Measurements from ENCODE around the gene GAREM1. TPM values are rescaled to one million over a fixed set of nuclear protein-coding genes. Genes with fewer than 3 reads are reported as not detected.

GAREM1 gene
- total and polyA plus RNA-seq, 4 donors = 1.5 to 7.5 (median 2.0) TPM

GRCh38 chr18:32360682-32361345 is 109.9 kb downstream of the GAREM1 start:
- DNase-seq (ENCODE audit: low spot score) = no peak
- no peaks in the 10 kb centered on the region for H3K9me3 ChIP-seq (ENCODE audit: control insufficient read depth in 4 of 4, low read length in 3 of 4)
- WGBS = 78% methylated on average over 4 of the region's 4 CpGs
- H3K27me3 ChIP-seq (ENCODE audit: control insufficient read depth in 4 of 4, insufficient read depth in 4 of 4, low read length in 3 of 4) = no peaks in the 10 kb centered on the region
- no peak overlapping the region for H3K27ac ChIP-seq (ENCODE audit: low read depth in 1 of 2, low read length in 2 of 2)
- H3K4me3 ChIP-seq (ENCODE audit: low read depth in 1 of 3, low read length in 3 of 3) = no peak overlapping the region
- TF ChIP-seq EGR1 (IDR thresholded peaks at IDR 0.05; ENCODE audit: low read depth in 2 of 2) (no peak), REST (IDR thresholded peaks at IDR 0.05) (no peak), TAF1 (conservative IDR thresholded peaks at IDR 0.05) (no peak), NR2F2 (IDR thresholded peaks at IDR 0.05) (no peak), SP1 (IDR thresholded peaks at IDR 0.05) (no peak), CTCF (IDR thresholded peaks at IDR 0.05; ENCODE audit: low read depth, low read length, missing input control) (no peak)
- no peaks in the 10 kb centered on the region for H3K36me3 ChIP-seq (ENCODE audit: control insufficient read depth in 4 of 4, insufficient read depth in 3 of 4, low read depth in 1 of 4, low read length in 3 of 4)
- H3K4me1 ChIP-seq (ENCODE audit: control insufficient read depth in 4 of 4, insufficient read depth in 4 of 4, low read length in 3 of 4) = peaks cover 3 to 13% (median 4%) of the 10 kb centered on the region in 4 donors
- H3K9ac ChIP-seq (ENCODE audit: low read depth in 1 of 2, low read length in 2 of 2) = no peak overlapping the region

- H3K27me3 ChIP-seq (ENCODE audit: control insufficient read depth in 4 of 4, insufficient read depth in 4 of 4, low read length in 3 of 4) = no peaks in the 10 kb centered on the region
- no peaks in the 10 kb centered on the region for H3K36me3 ChIP-seq (ENCODE audit: control insufficient read depth in 4 of 4, insufficient read depth in 3 of 4, low read depth in 1 of 4, low read length in 3 of 4)
- peaks cover 3 to 12% (median 4%) of the 10 kb centered on the region in 4 donors for H3K4me1 ChIP-seq (ENCODE audit: control insufficient read depth in 4 of 4, insufficient read depth in 4 of 4, low read length in 3 of 4)
- peak overlapping the region in 1 of 2 donors; percentile 19 for H3K9ac ChIP-seq (ENCODE audit: low read depth in 1 of 2, low read length in 2 of 2)
- H3K27ac ChIP-seq (ENCODE audit: low read depth in 1 of 2, low read length in 2 of 2) = peak overlapping the region in 1 of 2 donors; percentile 26
- 49% methylated on average over 9 of the region's 9 CpGs for WGBS
- DNase-seq (ENCODE audit: low spot score) = no peak
- H3K9me3 ChIP-seq (ENCODE audit: control insufficient read depth in 4 of 4, low read length in 3 of 4) = no peaks in the 10 kb centered on the region
- no peak overlapping the region for H3K4me3 ChIP-seq (ENCODE audit: low read depth in 1 of 3, low read length in 3 of 3)
- TF ChIP-seq YY1 (IDR thresholded peaks at IDR 0.05) (peak; percentile 34), ATF3 (IDR thresholded peaks at IDR 0.05) (peak; percentile 42), FOXA1 (IDR thresholded peaks at IDR 0.05) (no peak), SP1 (IDR thresholded peaks at IDR 0.05) (peak; percentile 81), JUND (IDR thresholded peaks at IDR 0.05) (peak; percentile 53 to 59), GABPA (IDR thresholded peaks at IDR 0.05 in 1 of 2, conservative IDR thresholded peaks at IDR 0.05 in 1 of 2) (peak in 1 of 2 donors; percentile 37), EGR1 (IDR thresholded peaks at IDR 0.05; ENCODE audit: low read depth in 2 of 2) (no peak), RAD21 (IDR thresholded peaks at IDR 0.05) (peak; percentile 27 to 67), NR2F2 (IDR thresholded peaks at IDR 0.05) (peak; percentile 96), TAF1 (conservative IDR thresholded peaks at IDR 0.05) (no peak), ZBTB33 (IDR thresholded peaks at IDR 0.05) (no peak), CTCF (IDR thresholded peaks at IDR 0.05; ENCODE audit: low read depth, low read length, missing input control) (no peak), FOXA2 (IDR thresholded peaks at IDR 0.05) (peak; percentile 39), MAX (IDR thresholded peaks at IDR 0.05) (peak; percentile 29), RXRA (IDR thresholded peaks at IDR 0.05) (peak; percentile 89 to 95), HNF4A (conservative IDR thresholded peaks at IDR 0.05) (peak; percentile 42 to 58), REST (IDR thresholded peaks at IDR 0.05) (no peak)
Measured at GRCh38 chr18:32358529-32358928, 112.2 kb downstream of the GAREM1 start.
